HepG2 (cell line): Measurements from ENCODE around the gene ZNF324B. TPM values are rescaled to one million over a fixed set of nuclear protein-coding genes. Genes with fewer than 3 reads are reported as not detected.

Experiments used
- BRD4 ChIP-seq: sonication (generic); formaldehyde crosslinking; IDR thresholded peaks from 2 replicates; pipeline ENCODE4 v1.4.0; 2020; ENCODE audit warnings: missing genetic modification reagents
- CHD4 ChIP-seq: fragments of 200-600 bp; sonication (generic); IDR thresholded peaks from 2 replicates; pipeline ENCODE4 v1.7.0; 2017; ENCODE audit warnings: mild to moderate bottlenecking, low read length, borderline replicate concordance
- KAT2B ChIP-seq: fragments of 150-350 bp; IDR thresholded peaks from 2 replicates; pipeline ENCODE4 v1.6.1; 2014; ENCODE audit warnings: low read depth, low read length, borderline replicate concordance
- MLX ChIP-seq: IDR thresholded peaks from 2 replicates; pipeline ENCODE4 v1.6.1; 2016
- NBN ChIP-seq: fragments of 450-650 bp; conservative IDR thresholded peaks from 2 replicates; pipeline ENCODE4 v1.6.1; 2017
- SAFB2 ChIP-seq: sonication (generic); formaldehyde crosslinking; IDR thresholded peaks from 2 replicates; pipeline ENCODE4 v1.5.1; 2020; ENCODE audit warnings: missing genetic modification reagents, low read depth, mild to moderate bottlenecking, borderline replicate concordance
- SKIL ChIP-seq: sonication (generic); formaldehyde crosslinking; IDR thresholded peaks from 2 replicates; pipeline ENCODE4 v1.8.0; 2022; ENCODE audit warnings: missing genetic modification reagents, mild to moderate bottlenecking, moderate library complexity, borderline replicate concordance
- YY1 ChIP-seq: IDR thresholded peaks from 2 replicates; pipeline ENCODE4 v1.6.1; 2011; ENCODE audit warnings: low read length, low read depth, moderate library complexity, mild to moderate bottlenecking; ENCODE audit not compliant: insufficient read depth, insufficient replicate concordance
- ZBTB38 ChIP-seq: sonication (generic); formaldehyde crosslinking; IDR thresholded peaks from 2 replicates; pipeline ENCODE4 v1.5.1; 2020; ENCODE audit warnings: mild to moderate bottlenecking, missing genetic modification reagents
- ZBTB43 ChIP-seq: sonication (generic); formaldehyde crosslinking; conservative IDR thresholded peaks from 2 replicates; pipeline ENCODE4 v1.4.0; 2020; ENCODE audit warnings: missing genetic modification reagents
- ZNF232 ChIP-seq: sonication (generic); formaldehyde crosslinking; IDR thresholded peaks from 2 replicates; pipeline ENCODE4 v1.4.0; 2020; ENCODE audit warnings: missing genetic modification reagents, borderline replicate concordance
- ZNF256 ChIP-seq: sonication (generic); formaldehyde crosslinking; conservative IDR thresholded peaks from 2 replicates; pipeline ENCODE4 v1.4.0; 2020; ENCODE audit warnings: missing genetic modification reagents
- ZNF318 ChIP-seq: sonication (generic); formaldehyde crosslinking; IDR thresholded peaks from 2 replicates; pipeline ENCODE4 v1.4.0; 2020; ENCODE audit warnings: mild to moderate bottlenecking, missing genetic modification reagents
- ZNF335 ChIP-seq: sonication (generic); formaldehyde crosslinking; IDR thresholded peaks from 2 replicates; pipeline ENCODE4 v1.4.0; 2020; ENCODE audit warnings: missing genetic modification reagents
- ZNF616 ChIP-seq: sonication (generic); formaldehyde crosslinking; IDR thresholded peaks from 2 replicates; pipeline ENCODE4 v1.5.0; 2020; ENCODE audit warnings: low read depth, mild to moderate bottlenecking, missing genetic modification reagents
- ZNF781 ChIP-seq: sonication (generic); formaldehyde crosslinking; IDR thresholded peaks from 2 replicates; pipeline ENCODE4 v1.5.1; 2020; ENCODE audit warnings: borderline replicate concordance, mild to moderate bottlenecking, missing genetic modification reagents; ENCODE audit errors: not compliant biosample characterization
- ZSCAN29 ChIP-seq: sonication (generic); formaldehyde crosslinking; conservative IDR thresholded peaks from 2 replicates; pipeline ENCODE4 v1.4.0; 2020; ENCODE audit warnings: mild to moderate bottlenecking, missing genetic modification reagents
- polyA plus RNA-seq, 8 experiments: library from polyadenylated mRNA; depleted of rRNA in 3 of 8; stranded (reverse) in 7 of 8; unstranded in 1 of 8; fragments of >200 nt; fragmentation: Illumina TruSeq in 4 of 8; extraction: Trizol in 4 of 8; gene quantifications; 2 replicates each; pipeline versions ENCODE4 v1.2.1 to v1.2.3, GENCODE V29; 2011 to 2016; ENCODE audit warnings: low read depth in 4 of 8, missing spikeins in 1 of 8, mixed read lengths in 1 of 8; ENCODE audit not compliant: insufficient read depth in 1 of 8
- total RNA-seq, 5 experiments: library from RNA; depleted of rRNA; stranded (reverse); fragments of >200 nt; fragmentation: Illumina TruSeq; extraction: Trizol; gene quantifications; 2 replicates each; pipeline ENCODE4 v1.2.3, GENCODE V29; 2016; ENCODE audit warnings: low read depth in 1 of 5

ZNF324B gene
- total and polyA plus RNA-seq, 2 of the 13 experiments (the other 11 are each of a cell fraction or from before 2014, with no cell fraction given) = 0.53 to 3.0 TPM

- TF ChIP-seq ZNF318 (CRISPR knock-in tag) (no peak), SAFB2 (CRISPR knock-in tag) (no peak), SKIL (CRISPR knock-in tag) (no peak), ZNF256 (no peak), ZBTB38 (CRISPR knock-in tag) (no peak), NBN (no peak), BRD4 (CRISPR knock-in tag) (no peak), ZSCAN29 (CRISPR knock-in tag) (no peak), KAT2B (no peak), ZNF335 (CRISPR knock-in tag) (peak; percentile 66; the same call in 1 of the 2 replicates), ZNF781 (CRISPR knock-in tag) (no peak), CHD4 (no peak), YY1 (no peak), ZBTB43 (no peak), MLX (peak; percentile 46; the same call in 1 of the 2 replicates), ZNF616 (CRISPR knock-in tag) (no peak), ZNF232 (CRISPR knock-in tag) (no peak)
These were observed 15.6 kb downstream of the ZNF324B start, which contains the start of gene ZNF324 (continued) for GRCh38 chr19:58466760-58467589.
